Heart right ventricle (tissue), 16 donors: ENCODE data around the gene ENDOV. TPM values are rescaled to one million over a fixed set of nuclear protein-coding genes. Genes with fewer than 3 reads are reported as not detected.

Experiments
- ATAC-seq, 8 donors: fragments of 200-7000 bp; cut with Tn5 transposase; one replicate each; pipeline ENCODE4 v1.9.1; 2020; ENCODE audit warnings: mild to moderate bottlenecking in 8 of 8, moderate library complexity in 8 of 8, moderate number of reproducible peaks in 1 of 8
- DNase-seq, 2 donors: peaks; one replicate each; pipeline ENCODE4 v3.0.0-alpha.2; 2020
- H3K27ac ChIP-seq, 10 donors: fragments of 200-600 bp; sonication (generic) in 2 of 10; one replicate each; pipeline versions ENCODE4 v1.5.0 to v1.8.0; 2020 to 2022; ENCODE audit warnings: mild to moderate bottlenecking in 3 of 10
- H3K27me3 ChIP-seq, 7 donors: fragments of 200-600 bp; one replicate each; pipeline ENCODE4 v1.8.0; 2021 to 2022; ENCODE audit warnings: mild to moderate bottlenecking in 2 of 7
- H3K36me3 ChIP-seq, 9 donors: fragments of 200-600 bp; sonication (generic) in 1 of 9; one replicate each; pipeline versions ENCODE4 v1.5.0 to v1.8.0; 2020 to 2022; ENCODE audit warnings: mild to moderate bottlenecking in 2 of 9
- H3K4me1 ChIP-seq, 9 donors: fragments of 200-600 bp; sonication (generic) in 1 of 9; one replicate each; pipeline versions ENCODE4 v1.5.0 to v1.8.0; 2020 to 2022; ENCODE audit warnings: mild to moderate bottlenecking in 4 of 9
- H3K4me3 ChIP-seq, 10 donors: fragments of 200-600 bp; sonication (generic) in 2 of 10; one replicate each; pipeline versions ENCODE4 v1.5.0 to v1.8.0; 2020 to 2022; ENCODE audit warnings: mild to moderate bottlenecking in 7 of 10, moderate library complexity in 2 of 10
- H3K9me3 ChIP-seq, 11 donors: fragments of 200-600 bp in 10 of 11; sonication (generic) in 2 of 11; one replicate each; pipeline versions ENCODE4 v1.5.0 to v1.8.0; 2013 to 2022; ENCODE audit warnings: mild to moderate bottlenecking in 2 of 11, control low read depth in 1 of 11, moderate library complexity in 1 of 11
- WGBS, 2 donors: extraction: QIAGEN DNeasy Blood & Tissue Kit; methylation state at CpG; one replicate each; pipeline ENCODE4 v1.1.7; 2013; ENCODE audit warnings: inconsistent platforms in 1 of 2; 5-methylcytosine and 5-hydroxymethylcytosine counted together
- intact Hi-C, 10 donors: fragments of 100-400 bp; cut with DNase I; formaldehyde crosslinking; loops; one replicate each; pipeline versions ENCODE4 v1.11.1 to v1.14.2; 2022
- polyA plus RNA-seq, 2 donors: library from polyadenylated mRNA; stranded (reverse); fragments of 200-250 nt; gene quantifications; one replicate each; pipeline ENCODE4 v1.2.3, GENCODE V29; 2013
- total RNA-seq, 10 donors: library from RNA; stranded (reverse); fragmentation: NEBNext Ultra II Directional in 3 of 10; extraction: Animal tissue kit (Norgen Biotek cat#: 25700) in 3 of 10; gene quantifications; one replicate each; pipeline versions ENCODE4 v1.2.1 to v1.2.4, GENCODE V29; 2021 to 2023
- TF ChIP-seq, protein P1 (sequence below), 9 donors: fragments of 200-600 bp; sonication (generic) in 2 of 9; IDR thresholded peaks; one replicate each; pipeline versions ENCODE4 v1.5.0 to v1.8.0; 2021 to 2022; ENCODE audit warnings: antibody characterized with exemption in 9 of 9, mild to moderate bottlenecking in 5 of 9, moderate library complexity in 1 of 9
- donor health status: Arrhythmogenic right ventricular cardiomyopathy.
- donor health status: ischemic (EF 13 %, LVEDD 7.1; RV severe dilation, severe dysfunction).
- donor health status: healthy with polysubstance abuse.
- donor health status: DM: no; HTN: yes; CAD: no.
- donor health status: DM: no; HTN: no; CAD: no.
- donor health status: ischemic (EF 25% LVEDD 6.9; RV normal size, moderate dysfunction).
- donor health status: ischemic (EF 25% LVEDD 5.7; RV mildly dilated, moderate dysfunction).
- donor health status: healthy.
- donor health status: DM: yes; HTN: yes; CAD: no.
- donor health status: Ischemic cardiomyopathy.
- donor health status: ischemic (EF 35%, LVEDD 5.7; RV mildly dilated, moderate dysfunction).
- donor health status: nonischemic (EF 11% LVEDD 7.7; RV severe dilation, severe dysfunction).
- donor health status: DM: yes; HTN: yes; CAD: no.
- donor health status: PGD.
- donor health status: ischemic (EF 29% LVEDD 5.4; RV normal size, mild dysfunction).
- donor health status: nonischemic (EF 23%, LVEDD 6.1; RV moderate dilation, normal function).

Gene ENDOV
- total and polyA plus RNA-seq, 12 donors: 7.7 to 19.9 (median 12.6) TPM

DNA sequence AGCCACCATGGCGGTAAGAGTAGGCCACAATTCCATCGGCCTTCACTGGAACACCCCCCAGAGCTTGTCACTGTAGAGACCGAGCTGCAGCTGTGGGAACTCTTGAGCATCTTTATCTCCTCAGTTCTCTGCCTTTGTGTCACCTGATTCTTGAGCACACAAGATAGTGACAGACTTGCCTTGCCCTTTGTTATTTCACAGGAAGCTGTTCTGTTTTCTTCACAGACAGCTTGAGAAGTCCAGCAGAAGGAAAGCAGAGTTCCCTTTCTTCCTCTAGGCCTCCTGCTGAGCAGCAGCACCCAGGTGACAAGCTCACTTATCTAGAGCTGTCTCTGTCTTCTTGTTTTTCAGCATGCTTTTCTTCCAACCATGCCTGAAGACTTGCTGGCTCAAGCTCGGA, 38.4 kb upstream of the ENDOV start:
- DNase-seq (no peak), ATAC-seq (no peak)
- no peaks in the 10 kb centered on the region for H3K27me3 ChIP-seq
- no peaks in the 10 kb centered on the region for H3K9me3 ChIP-seq
- H3K36me3 ChIP-seq: peaks cover 13 to 100% (median 86%) of the 10 kb centered on the region in 9 donors
- WGBS, 2 donors: 87 to 91% methylated on average over 4 of the region's 4 CpGs
- no peak overlapping the region for H3K27ac ChIP-seq
- TF ChIP-seq, protein P1, sequence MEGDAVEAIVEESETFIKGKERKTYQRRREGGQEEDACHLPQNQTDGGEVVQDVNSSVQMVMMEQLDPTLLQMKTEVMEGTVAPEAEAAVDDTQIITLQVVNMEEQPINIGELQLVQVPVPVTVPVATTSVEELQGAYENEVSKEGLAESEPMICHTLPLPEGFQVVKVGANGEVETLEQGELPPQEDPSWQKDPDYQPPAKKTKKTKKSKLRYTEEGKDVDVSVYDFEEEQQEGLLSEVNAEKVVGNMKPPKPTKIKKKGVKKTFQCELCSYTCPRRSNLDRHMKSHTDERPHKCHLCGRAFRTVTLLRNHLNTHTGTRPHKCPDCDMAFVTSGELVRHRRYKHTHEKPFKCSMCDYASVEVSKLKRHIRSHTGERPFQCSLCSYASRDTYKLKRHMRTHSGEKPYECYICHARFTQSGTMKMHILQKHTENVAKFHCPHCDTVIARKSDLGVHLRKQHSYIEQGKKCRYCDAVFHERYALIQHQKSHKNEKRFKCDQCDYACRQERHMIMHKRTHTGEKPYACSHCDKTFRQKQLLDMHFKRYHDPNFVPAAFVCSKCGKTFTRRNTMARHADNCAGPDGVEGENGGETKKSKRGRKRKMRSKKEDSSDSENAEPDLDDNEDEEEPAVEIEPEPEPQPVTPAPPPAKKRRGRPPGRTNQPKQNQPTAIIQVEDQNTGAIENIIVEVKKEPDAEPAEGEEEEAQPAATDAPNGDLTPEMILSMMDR (IDR thresholded peaks at IDR 0.05): no peak
- H3K4me3 ChIP-seq: no peak overlapping the region
- H3K4me1 ChIP-seq: no peaks in the 10 kb centered on the region
- intact Hi-C loops: no loop called here

DNA sequence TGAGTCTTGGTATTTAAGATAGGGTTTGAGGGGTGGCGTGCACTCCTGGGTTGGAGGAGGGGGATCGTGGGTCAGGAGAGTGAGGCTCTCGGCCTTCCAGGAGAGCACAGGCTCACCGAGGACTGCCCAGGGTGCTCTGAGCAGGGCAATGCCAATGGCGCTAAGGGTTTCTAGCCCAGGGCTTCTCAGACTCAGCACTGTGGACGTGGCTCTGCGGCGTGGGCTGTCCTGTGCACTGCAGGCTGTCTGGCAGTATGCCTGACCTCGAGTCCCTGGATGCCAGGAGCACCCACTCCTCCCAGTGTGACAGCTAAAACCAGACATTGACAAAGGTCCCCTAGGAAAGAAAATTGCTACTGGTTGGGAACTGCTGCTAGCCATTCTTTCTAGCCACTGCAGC, 37.2 kb upstream of the ENDOV start:
- Histone ChIP-seq H3K27me3 (no peaks in the 10 kb centered on the region), H3K4me1 (no peaks in the 10 kb centered on the region), H3K9me3 (no peaks in the 10 kb centered on the region), H3K36me3 (peaks cover 17 to 100% (median 88%) of the 10 kb centered on the region in 9 donors), H3K27ac (no peak overlapping the region), H3K4me3 (no peak overlapping the region)
- intact Hi-C loops: no loop called here
- TF ChIP-seq, protein P1 (IDR thresholded peaks at IDR 0.05): no peak
- no peak for ATAC-seq
- DNase-seq: no peak
- 88 to 95% methylated on average over 9 of the region's 9 CpGs for WGBS, 2 donors

DNA sequence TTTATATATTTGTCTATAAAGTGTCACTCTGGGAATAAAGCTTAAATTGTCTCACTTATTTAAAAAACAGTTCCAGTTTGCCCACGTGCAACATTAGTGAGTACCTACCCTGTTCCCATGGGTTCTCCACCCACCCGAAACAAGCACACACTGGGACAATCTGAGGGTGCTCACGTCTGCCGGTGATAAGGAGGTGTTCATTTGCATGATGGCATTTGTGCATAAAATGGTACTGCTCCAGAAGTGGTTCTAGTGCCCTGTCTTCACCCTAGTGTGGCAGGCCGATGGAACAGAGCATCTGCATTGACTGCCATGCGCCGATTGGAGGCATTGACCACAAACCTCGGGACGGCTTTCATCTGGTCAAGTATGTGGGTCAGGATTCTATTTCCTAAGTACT, 35.6 kb upstream of the ENDOV start:
- 48 to 69% methylated on average over 9 of the region's 9 CpGs for WGBS, 2 donors
- DNase-seq (no peak), ATAC-seq (peak in 4 of 8 donors; percentile 19 to 62 (median 56))
- TF ChIP-seq, protein P1 (IDR thresholded peaks at IDR 0.05): no peak
- Histone ChIP-seq H3K27ac (no peak overlapping the region), H3K4me1 (peaks cover 0 to 7% (median 0%) of the 10 kb centered on the region in 9 donors), H3K36me3 (peaks cover 16 to 100% (median 86%) of the 10 kb centered on the region in 9 donors), H3K4me3 (no peak overlapping the region), H3K27me3 (no peaks in the 10 kb centered on the region), H3K9me3 (no peaks in the 10 kb centered on the region)
- intact Hi-C loops: no loop called here

DNA sequence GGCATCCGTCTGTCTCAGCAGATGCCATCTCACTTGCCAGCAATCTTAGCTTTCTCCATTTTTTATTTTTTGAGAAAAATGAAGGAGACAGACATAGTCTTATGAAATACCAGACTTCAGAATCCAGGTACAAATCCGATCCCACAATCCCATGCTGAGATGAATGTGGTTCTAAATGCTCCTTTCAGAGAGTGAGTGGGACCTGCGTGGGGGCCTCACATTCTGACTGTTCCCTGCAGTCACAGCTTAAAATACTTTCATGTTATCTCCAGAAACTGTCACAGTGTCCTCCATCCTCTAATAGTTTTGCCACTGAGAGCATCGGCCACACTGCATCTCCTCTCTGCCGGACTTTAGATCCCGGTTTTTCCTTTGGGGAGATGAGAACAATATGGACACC, 34.9 kb upstream of the ENDOV start:
- intact Hi-C loops: no loop called here
- Histone ChIP-seq H3K27ac (no peak overlapping the region), H3K27me3 (no peaks in the 10 kb centered on the region), H3K4me1 (peaks cover 0 to 11% (median 0%) of the 10 kb centered on the region in 9 donors), H3K36me3 (peaks cover 16 to 100% (median 90%) of the 10 kb centered on the region in 9 donors), H3K4me3 (no peak overlapping the region), H3K9me3 (no peaks in the 10 kb centered on the region)
- no peak for ATAC-seq
- TF ChIP-seq, protein P1 (IDR thresholded peaks at IDR 0.05): no peak
- DNase-seq: no peak
- 93 to 94% methylated on average over 6 of the region's 6 CpGs for WGBS, 2 donors
